ENCODE data around the gene FBLN1.

DNA sequence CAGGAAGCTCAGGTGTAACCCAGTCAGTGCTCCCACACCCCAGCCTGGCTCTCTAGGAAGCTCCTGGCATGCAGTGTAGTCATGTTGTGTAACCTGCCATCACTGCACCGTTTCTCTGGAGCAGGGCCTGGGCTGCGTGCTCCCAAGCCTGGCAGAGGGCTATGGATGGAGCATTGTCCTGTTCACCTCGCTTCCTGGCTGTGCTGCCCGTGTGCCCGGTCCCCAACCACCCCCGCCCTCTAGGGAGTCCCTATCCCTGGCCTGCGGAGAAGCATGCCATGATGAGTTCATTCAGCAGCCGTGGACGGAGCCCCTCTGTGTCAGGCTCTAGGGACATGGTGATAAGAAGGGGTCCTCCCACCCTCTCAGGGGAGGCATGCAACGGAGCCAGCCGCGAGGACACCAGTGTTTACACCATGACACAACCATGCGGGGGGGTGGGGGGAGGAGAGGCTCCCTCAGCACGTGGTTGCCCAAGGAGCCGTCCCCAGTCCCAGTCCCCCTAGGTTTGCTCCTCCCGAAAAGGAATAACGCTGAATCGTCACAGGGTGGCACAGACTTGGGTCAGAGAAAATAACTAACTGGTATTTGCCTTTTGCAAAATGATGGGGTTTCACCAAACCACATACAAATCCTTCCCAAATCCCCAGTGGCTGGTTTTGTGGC, 73.1 kb downstream of the FBLN1 start:
- TF ChIP-seq, protein P1, sequence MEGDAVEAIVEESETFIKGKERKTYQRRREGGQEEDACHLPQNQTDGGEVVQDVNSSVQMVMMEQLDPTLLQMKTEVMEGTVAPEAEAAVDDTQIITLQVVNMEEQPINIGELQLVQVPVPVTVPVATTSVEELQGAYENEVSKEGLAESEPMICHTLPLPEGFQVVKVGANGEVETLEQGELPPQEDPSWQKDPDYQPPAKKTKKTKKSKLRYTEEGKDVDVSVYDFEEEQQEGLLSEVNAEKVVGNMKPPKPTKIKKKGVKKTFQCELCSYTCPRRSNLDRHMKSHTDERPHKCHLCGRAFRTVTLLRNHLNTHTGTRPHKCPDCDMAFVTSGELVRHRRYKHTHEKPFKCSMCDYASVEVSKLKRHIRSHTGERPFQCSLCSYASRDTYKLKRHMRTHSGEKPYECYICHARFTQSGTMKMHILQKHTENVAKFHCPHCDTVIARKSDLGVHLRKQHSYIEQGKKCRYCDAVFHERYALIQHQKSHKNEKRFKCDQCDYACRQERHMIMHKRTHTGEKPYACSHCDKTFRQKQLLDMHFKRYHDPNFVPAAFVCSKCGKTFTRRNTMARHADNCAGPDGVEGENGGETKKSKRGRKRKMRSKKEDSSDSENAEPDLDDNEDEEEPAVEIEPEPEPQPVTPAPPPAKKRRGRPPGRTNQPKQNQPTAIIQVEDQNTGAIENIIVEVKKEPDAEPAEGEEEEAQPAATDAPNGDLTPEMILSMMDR (conservative IDR thresholded peaks at IDR 0.05), result no peak
- TF ChIP-seq ZFX (IDR thresholded peaks at IDR 0.05), result no peak

Measured in C4-2B (cell line).